C4-2B (cell line): ENCODE results near the gene ZDBF2.

Source experiments
- ZFX ChIP-seq: fragments of 450-650 bp; IDR thresholded peaks from 2 replicates; pipeline ENCODE4 v1.6.1; 2017
- TF ChIP-seq, protein P1 (sequence below): fragments of 450-650 bp; conservative IDR thresholded peaks from 2 replicates; pipeline ENCODE4 v1.5.1; 2017; ENCODE audit warnings: mild to moderate bottlenecking

DNA sequence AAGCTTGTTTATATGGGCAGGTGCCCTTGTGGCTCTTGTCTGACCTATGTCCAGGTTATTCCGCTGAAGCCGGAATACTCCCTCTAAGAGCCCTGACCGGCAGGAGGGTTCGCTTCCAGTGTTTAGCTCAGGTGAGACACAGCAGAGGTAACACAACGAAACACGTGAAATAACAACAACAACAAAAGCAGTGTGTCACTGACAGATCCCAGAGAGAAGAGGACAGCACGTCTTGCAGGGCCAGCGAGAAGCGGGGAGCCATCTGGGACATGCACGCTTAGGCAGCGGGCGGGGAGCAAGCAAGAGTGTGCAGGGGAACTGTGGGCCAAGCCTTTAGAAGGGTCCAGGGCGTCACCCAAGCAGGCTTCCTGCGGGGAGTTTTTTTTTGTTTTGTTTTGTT, 17.1 kb upstream of the ZDBF2 start:
- TF ChIP-seq, protein P1, sequence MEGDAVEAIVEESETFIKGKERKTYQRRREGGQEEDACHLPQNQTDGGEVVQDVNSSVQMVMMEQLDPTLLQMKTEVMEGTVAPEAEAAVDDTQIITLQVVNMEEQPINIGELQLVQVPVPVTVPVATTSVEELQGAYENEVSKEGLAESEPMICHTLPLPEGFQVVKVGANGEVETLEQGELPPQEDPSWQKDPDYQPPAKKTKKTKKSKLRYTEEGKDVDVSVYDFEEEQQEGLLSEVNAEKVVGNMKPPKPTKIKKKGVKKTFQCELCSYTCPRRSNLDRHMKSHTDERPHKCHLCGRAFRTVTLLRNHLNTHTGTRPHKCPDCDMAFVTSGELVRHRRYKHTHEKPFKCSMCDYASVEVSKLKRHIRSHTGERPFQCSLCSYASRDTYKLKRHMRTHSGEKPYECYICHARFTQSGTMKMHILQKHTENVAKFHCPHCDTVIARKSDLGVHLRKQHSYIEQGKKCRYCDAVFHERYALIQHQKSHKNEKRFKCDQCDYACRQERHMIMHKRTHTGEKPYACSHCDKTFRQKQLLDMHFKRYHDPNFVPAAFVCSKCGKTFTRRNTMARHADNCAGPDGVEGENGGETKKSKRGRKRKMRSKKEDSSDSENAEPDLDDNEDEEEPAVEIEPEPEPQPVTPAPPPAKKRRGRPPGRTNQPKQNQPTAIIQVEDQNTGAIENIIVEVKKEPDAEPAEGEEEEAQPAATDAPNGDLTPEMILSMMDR: no peak
- TF ChIP-seq ZFX: no peak
